ENCODE measurements around the gene IFITM1.
"Not testable (repeated sequence)": the region's sequence is repeated elsewhere in the genome, so short reads cannot be mapped to it uniquely, and the experiment has no call there.

Gene IFITM1

GRCh38 chr11:285021-285893, 28.6 kb upstream of the IFITM1 start:
- Histone ChIP-seq H3K27ac (no peak overlapping the region), H3K36me3 (ENCODE audit: insufficient read depth, low read length) (no peaks in the 10 kb centered on the region), H3K9me3 (ENCODE audit: low read depth, low read length) (no peaks in the 10 kb centered on the region), H3K9ac (ENCODE audit: insufficient read length) (no peak overlapping the region), H3K4me3 (no peak overlapping the region)
- TF ChIP-seq EZH2 (IDR thresholded peaks at IDR 0.05) (no peak), FOXP2 (optimal IDR thresholded peaks at IDR 0.05; ENCODE audit: control extremely low read depth, extremely low read length, insufficient read depth) (no peak), POLR2AphosphoS5 (IDR thresholded peaks at IDR 0.05; ENCODE audit: borderline replicate concordance, low read depth, low read length) (no peak)
- DNase-seq (ENCODE audit: low read depth, low spot score), result no peak

- no peak overlapping the region for H3K9ac ChIP-seq (ENCODE audit: insufficient read length)
- TF ChIP-seq EZH2 (IDR thresholded peaks at IDR 0.05), result no peak
- no peak for TF ChIP-seq FOXP2 (optimal IDR thresholded peaks at IDR 0.05; ENCODE audit: control extremely low read depth, extremely low read length, insufficient read depth)
- no peak for TF ChIP-seq POLR2AphosphoS5 (IDR thresholded peaks at IDR 0.05; ENCODE audit: borderline replicate concordance, low read depth, low read length)
Measured at GRCh38 chr11:285894-286220, 28.0 kb upstream of the IFITM1 start.

GRCh38 chr11:286977-287820, 26.6 kb upstream of the IFITM1 start:
- not testable (repeated sequence) for H3K9me3 ChIP-seq (ENCODE audit: low read depth, low read length); DNase-seq (ENCODE audit: low read depth, low spot score); H3K27ac ChIP-seq; H3K9ac ChIP-seq (ENCODE audit: insufficient read length); H3K36me3 ChIP-seq (ENCODE audit: insufficient read depth, low read length); H3K4me3 ChIP-seq

More at GRCh38 chr11:285894-286220, 28.0 kb upstream of the IFITM1 start:
- H3K9me3 ChIP-seq (ENCODE audit: low read depth, low read length), result no peaks in the 10 kb centered on the region
- no peak overlapping the region for H3K27ac ChIP-seq
- H3K36me3 ChIP-seq (ENCODE audit: insufficient read depth, low read length), result no peaks in the 10 kb centered on the region
- no peak overlapping the region for H3K4me3 ChIP-seq
- no peak for DNase-seq (ENCODE audit: low read depth, low spot score)

GRCh38 chr11:287821-288477, 25.9 kb upstream of the IFITM1 start:
- Histone ChIP-seq H3K9ac (ENCODE audit: insufficient read length) (peak overlapping the region; percentile 67), H3K4me3 (peak overlapping the region; percentile 75), H3K27ac (no peak overlapping the region), H3K9me3 (ENCODE audit: low read depth, low read length) (no peaks in the 10 kb centered on the region), H3K36me3 (ENCODE audit: insufficient read depth, low read length) (no peaks in the 10 kb centered on the region)
- TF ChIP-seq FOXP2 (optimal IDR thresholded peaks at IDR 0.05; ENCODE audit: control extremely low read depth, extremely low read length, insufficient read depth) (no peak), EZH2 (IDR thresholded peaks at IDR 0.05) (no peak), POLR2AphosphoS5 (IDR thresholded peaks at IDR 0.05; ENCODE audit: borderline replicate concordance, low read depth, low read length) (no peak)
- no peak for DNase-seq (ENCODE audit: low read depth, low spot score)

- no peak for DNase-seq (ENCODE audit: low read depth, low spot score)
- Histone ChIP-seq H3K9ac (ENCODE audit: insufficient read length) (peak within 1 kb of the TSS; percentile 68), H3K27ac (no peak within 1 kb of the TSS), H3K9me3 (ENCODE audit: low read depth, low read length) (no peaks in the 10 kb centered on the region), H3K36me3 (ENCODE audit: insufficient read depth, low read length) (no peaks in the 10 kb centered on the region; the same call in 1 of the 2 replicates), H3K4me3 (peak within 1 kb of the TSS; percentile 75)
- TF ChIP-seq POLR2AphosphoS5 (IDR thresholded peaks at IDR 0.05; ENCODE audit: borderline replicate concordance, low read depth, low read length) (no peak; the same call in 1 of the 2 replicates), FOXP2 (optimal IDR thresholded peaks at IDR 0.05; ENCODE audit: control extremely low read depth, extremely low read length, insufficient read depth) (no peak)
Measured at GRCh38 chr11:288478-289397, 25.1 kb upstream of the IFITM1 start, which contains the start of gene PGGHG. PGGHG (plus strand) TSS chr11:289126; CDS start chr11:289817, 691 bp downstream.

- H3K4me3 ChIP-seq, result peak overlapping the region; percentile 75
- TF ChIP-seq FOXP2 (optimal IDR thresholded peaks at IDR 0.05; ENCODE audit: control extremely low read depth, extremely low read length, insufficient read depth), result no peak
- TF ChIP-seq EZH2 (IDR thresholded peaks at IDR 0.05), result no peak
- TF ChIP-seq POLR2AphosphoS5 (IDR thresholded peaks at IDR 0.05; ENCODE audit: borderline replicate concordance, low read depth, low read length), result no peak
- DNase-seq (ENCODE audit: low read depth, low spot score), result no peak
- no peak overlapping the region for H3K27ac ChIP-seq
- H3K36me3 ChIP-seq (ENCODE audit: insufficient read depth, low read length), result no peaks in the 10 kb centered on the region; the same call in 1 of the 2 replicates
- H3K9ac ChIP-seq (ENCODE audit: insufficient read length), result peak overlapping the region; percentile 68
- no peaks in the 10 kb centered on the region for H3K9me3 ChIP-seq (ENCODE audit: low read depth, low read length)
Measured at GRCh38 chr11:289398-289711, 24.5 kb upstream of the IFITM1 start.

GRCh38 chr11:289712-290620, 23.9 kb upstream of the IFITM1 start:
- TF ChIP-seq EZH2 (IDR thresholded peaks at IDR 0.05) (no peak), POLR2AphosphoS5 (IDR thresholded peaks at IDR 0.05; ENCODE audit: borderline replicate concordance, low read depth, low read length) (no peak), FOXP2 (optimal IDR thresholded peaks at IDR 0.05; ENCODE audit: control extremely low read depth, extremely low read length, insufficient read depth) (no peak)
- no peaks in the 10 kb centered on the region; the same call in 1 of the 2 replicates for H3K36me3 ChIP-seq (ENCODE audit: insufficient read depth, low read length)
- H3K9ac ChIP-seq (ENCODE audit: insufficient read length), result peak overlapping the region; percentile 68
- no peak overlapping the region for H3K27ac ChIP-seq
- H3K9me3 ChIP-seq (ENCODE audit: low read depth, low read length), result no peaks in the 10 kb centered on the region
- DNase-seq (ENCODE audit: low read depth, low spot score), result no peak
- peak overlapping the region; percentile 75 for H3K4me3 ChIP-seq

Data from SK-N-MC (cell line).